ENCODE results near the gene SYPL2.

The SYPL2 gene

GRCh38 chr1:109528712-109529111 lies 62.4 kb downstream of the SYPL2 start:
- no peak overlapping the region for H3K4me3 ChIP-seq (ENCODE audit: control insufficient read depth, low read depth, low read length)
- no peak for DNase-seq (ENCODE audit: low read depth)
- no peak for TF ChIP-seq CTCF (IDR thresholded peaks at IDR 0.05; ENCODE audit: control insufficient read depth, insufficient read depth, low read depth, low read length, missing control alignments)

- DNase-seq (ENCODE audit: low read depth), result no peak
- no peak for TF ChIP-seq CTCF (IDR thresholded peaks at IDR 0.05; ENCODE audit: control insufficient read depth, insufficient read depth, low read depth, low read length, missing control alignments)
- no peak overlapping the region for H3K4me3 ChIP-seq (ENCODE audit: control insufficient read depth, low read depth, low read length)
Measured at GRCh38 chr1:109529881-109530456, 63.6 kb downstream of the SYPL2 start.

GRCh38 chr1:109530457-109531087 lies 64.2 kb downstream of the SYPL2 start:
- no peak overlapping the region for H3K4me3 ChIP-seq (ENCODE audit: control insufficient read depth, low read depth, low read length)
- TF ChIP-seq CTCF (IDR thresholded peaks at IDR 0.05; ENCODE audit: control insufficient read depth, insufficient read depth, low read depth, low read length, missing control alignments), result no peak
- DNase-seq (ENCODE audit: low read depth), result no peak

GRCh38 chr1:109531380-109531779 lies 65.0 kb downstream of the SYPL2 start:
- no peak overlapping the region for H3K4me3 ChIP-seq (ENCODE audit: control insufficient read depth, low read depth, low read length)
- no peak for TF ChIP-seq CTCF (IDR thresholded peaks at IDR 0.05; ENCODE audit: control insufficient read depth, insufficient read depth, low read depth, low read length, missing control alignments)
- DNase-seq (ENCODE audit: low read depth), result no peak

All from AG09309 (cell line).